Liver (tissue), 9 donors: ENCODE results near the gene GRXCR2. TPM values are rescaled to one million over a fixed set of nuclear protein-coding genes. Genes with fewer than 3 reads are reported as not detected.

Experiments
- DNase-seq: peaks from one replicate; pipeline ENCODE4 v3.0.0-alpha.2; 2017; ENCODE audit warnings: low spot score
- H3K27ac ChIP-seq, 2 donors: one replicate each; pipeline ENCODE4 v1.7.0; 2013; ENCODE audit warnings: inconsistent platforms in 2 of 2, low read length in 2 of 2, control low read depth in 1 of 2, low read depth in 1 of 2, mild to moderate bottlenecking in 1 of 2
- H3K27me3 ChIP-seq, 4 donors: one replicate each; pipeline versions ENCODE4 v1.6.1 to v1.7.0; 2013; ENCODE audit warnings: low read length in 3 of 4, inconsistent platforms in 1 of 4, mild to moderate bottlenecking in 1 of 4, moderate library complexity in 1 of 4; ENCODE audit not compliant: control insufficient read depth in 4 of 4, insufficient read depth in 4 of 4
- H3K36me3 ChIP-seq, 4 donors: one replicate each; pipeline versions ENCODE4 v1.6.1 to v1.7.0; 2013; ENCODE audit warnings: low read length in 3 of 4, mild to moderate bottlenecking in 3 of 4, low read depth in 1 of 4, moderate library complexity in 1 of 4; ENCODE audit not compliant: control insufficient read depth in 4 of 4, insufficient read depth in 3 of 4
- H3K4me1 ChIP-seq, 4 donors: one replicate each; pipeline versions ENCODE4 v1.6.1 to v1.7.0; 2013; ENCODE audit warnings: low read length in 3 of 4, mild to moderate bottlenecking in 3 of 4, moderate library complexity in 1 of 4; ENCODE audit not compliant: control insufficient read depth in 4 of 4, insufficient read depth in 4 of 4
- H3K4me3 ChIP-seq, 3 donors: one replicate each; pipeline versions ENCODE4 v1.6.1 to v1.7.0; 2013; ENCODE audit warnings: low read length in 3 of 3, control low read depth in 1 of 3, low read depth in 1 of 3, mild to moderate bottlenecking in 1 of 3
- H3K9ac ChIP-seq, 2 donors: one replicate each; pipeline ENCODE4 v1.7.0; 2013; ENCODE audit warnings: low read length in 2 of 2, mild to moderate bottlenecking in 2 of 2, moderate library complexity in 2 of 2, control low read depth in 1 of 2, low read depth in 1 of 2
- H3K9me3 ChIP-seq, 4 donors: one replicate each; pipeline versions ENCODE4 v1.6.1 to v1.7.0; 2013; ENCODE audit warnings: low read length in 3 of 4; ENCODE audit not compliant: control insufficient read depth in 4 of 4
- GABPA ChIP-seq, 2 donors: IDR thresholded peaks in 1 of 2; conservative IDR thresholded peaks in 1 of 2; 2 replicates each; pipeline ENCODE4 v1.6.1; 2016; ENCODE audit warnings: antibody characterized with exemption in 2 of 2, mild to moderate bottlenecking in 1 of 2, moderate library complexity in 1 of 2
- HNF4A ChIP-seq, 2 donors: conservative IDR thresholded peaks; 2 replicates each; pipeline ENCODE4 v1.6.1; 2016; ENCODE audit warnings: antibody characterized with exemption in 2 of 2, mild to moderate bottlenecking in 2 of 2
- HNF4G ChIP-seq: IDR thresholded peaks from 2 replicates; pipeline ENCODE4 v1.6.1; 2016; ENCODE audit warnings: antibody characterized with exemption
- NR2F2 ChIP-seq: IDR thresholded peaks from 2 replicates; pipeline ENCODE4 v1.6.1; 2016; ENCODE audit warnings: antibody characterized with exemption
- RAD21 ChIP-seq, 2 donors: IDR thresholded peaks; 2 replicates each; pipeline ENCODE4 v1.6.1; 2016; ENCODE audit warnings: antibody characterized with exemption in 2 of 2, mild to moderate bottlenecking in 2 of 2
- RXRA ChIP-seq, 2 donors: IDR thresholded peaks; 2 replicates each; pipeline ENCODE4 v1.6.1; 2017 to 2018; ENCODE audit warnings: antibody characterized with exemption in 2 of 2, mild to moderate bottlenecking in 1 of 2
- SP1 ChIP-seq: IDR thresholded peaks from 2 replicates; pipeline ENCODE4 v1.6.1; 2018; ENCODE audit warnings: antibody characterized with exemption, mild to moderate bottlenecking
- TAF1 ChIP-seq: conservative IDR thresholded peaks from 2 replicates; pipeline ENCODE4 v1.6.1; 2016; ENCODE audit warnings: antibody characterized with exemption, mild to moderate bottlenecking
- YY1 ChIP-seq: IDR thresholded peaks from 2 replicates; pipeline ENCODE4 v1.6.1; 2016; ENCODE audit warnings: antibody characterized with exemption, mild to moderate bottlenecking
- whole genome bisulfite sequencing: extraction: QIAGEN DNeasy Blood & Tissue Kit; methylation state at CpG from one replicate; pipeline ENCODE4 v1.1.7; 2013; 5-methylcytosine and 5-hydroxymethylcytosine counted together
- polyA plus RNA-seq, 2 donors: library from polyadenylated mRNA; stranded (reverse) in 1 of 2; unstranded in 1 of 2; fragments of 200-250 nt in 1 of 2; fragments of >200 nt in 1 of 2; fragmentation: Nextera tagmentation in 1 of 2; extraction: Ambion mirVana in 1 of 2; gene quantifications; one replicate each; pipeline versions ENCODE4 v1.2.1 to v1.2.3, GENCODE V29; 2013 to 2015
- total RNA-seq, 2 donors: library from RNA; depleted of rRNA; stranded (reverse); fragments of >200 nt; gene quantifications; one replicate each; pipeline ENCODE4 v1.2.3, GENCODE V29; 2014
- TF ChIP-seq, protein P1 (sequence below): IDR thresholded peaks from 2 replicates; pipeline ENCODE4 v1.6.1; 2016; ENCODE audit warnings: antibody characterized with exemption
- TF ChIP-seq, protein P2 (sequence below): fragments of 150-350 bp; IDR thresholded peaks from 2 replicates; pipeline ENCODE4 v1.5.1; 2017; ENCODE audit warnings: improper control_type of control experiment, low read depth, low read length; ENCODE audit not compliant: missing input control
- TF ChIP-seq, protein P3 (sequence below): IDR thresholded peaks from 2 replicates; pipeline ENCODE4 v1.6.1; 2016; ENCODE audit warnings: antibody characterized with exemption
- donor health status: healthy.
- donor health status: healthy.
- donor health status: healthy.
- donor health status: healthy.
- donor health status: healthy.

GRXCR2 gene
- total and polyA plus RNA-seq, 4 donors, result not detected

DNA sequence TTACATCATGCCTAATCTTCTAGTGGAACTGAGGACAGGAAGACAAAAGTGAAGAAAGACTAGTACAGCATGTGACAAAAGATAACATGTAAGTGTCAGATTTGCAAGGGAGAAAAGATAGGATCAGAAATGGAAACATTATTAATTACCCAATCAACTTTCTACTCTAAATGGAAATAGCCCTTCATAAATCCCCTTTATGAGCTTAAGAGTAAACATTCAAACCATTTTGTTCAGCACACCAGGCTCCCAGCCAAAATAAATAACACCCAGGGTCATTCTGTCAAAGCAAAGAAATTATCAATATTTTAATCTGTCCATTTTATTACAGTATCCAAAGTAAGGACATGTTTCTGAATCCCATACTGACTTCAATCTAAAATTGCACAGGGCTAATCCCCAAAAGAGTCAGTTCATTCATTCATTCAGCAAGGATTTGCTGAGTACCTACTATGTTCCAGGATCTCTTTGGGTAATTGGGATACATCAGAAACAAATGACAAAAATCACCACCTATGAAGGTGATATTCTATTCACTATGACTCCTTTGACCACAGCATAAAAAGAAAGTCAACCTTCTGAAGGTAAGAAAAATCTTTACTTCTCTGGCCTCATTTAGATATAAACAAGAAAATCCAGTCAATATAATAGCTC is 43.0 kb downstream of the GRXCR2 start (continued):
- TF ChIP-seq TAF1 (no peak), GABPA (IDR thresholded peaks at IDR 0.05 in 1 of 2, conservative IDR thresholded peaks at IDR 0.05 in 1 of 2) (no peak), HNF4A (conservative IDR thresholded peaks at IDR 0.05) (peak; percentile 35 to 42), RAD21 (IDR thresholded peaks at IDR 0.05) (no peak)
- TF ChIP-seq, protein P1, sequence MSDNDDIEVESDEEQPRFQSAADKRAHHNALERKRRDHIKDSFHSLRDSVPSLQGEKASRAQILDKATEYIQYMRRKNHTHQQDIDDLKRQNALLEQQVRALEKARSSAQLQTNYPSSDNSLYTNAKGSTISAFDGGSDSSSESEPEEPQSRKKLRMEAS, result no peak
- TF ChIP-seq, protein P2, sequence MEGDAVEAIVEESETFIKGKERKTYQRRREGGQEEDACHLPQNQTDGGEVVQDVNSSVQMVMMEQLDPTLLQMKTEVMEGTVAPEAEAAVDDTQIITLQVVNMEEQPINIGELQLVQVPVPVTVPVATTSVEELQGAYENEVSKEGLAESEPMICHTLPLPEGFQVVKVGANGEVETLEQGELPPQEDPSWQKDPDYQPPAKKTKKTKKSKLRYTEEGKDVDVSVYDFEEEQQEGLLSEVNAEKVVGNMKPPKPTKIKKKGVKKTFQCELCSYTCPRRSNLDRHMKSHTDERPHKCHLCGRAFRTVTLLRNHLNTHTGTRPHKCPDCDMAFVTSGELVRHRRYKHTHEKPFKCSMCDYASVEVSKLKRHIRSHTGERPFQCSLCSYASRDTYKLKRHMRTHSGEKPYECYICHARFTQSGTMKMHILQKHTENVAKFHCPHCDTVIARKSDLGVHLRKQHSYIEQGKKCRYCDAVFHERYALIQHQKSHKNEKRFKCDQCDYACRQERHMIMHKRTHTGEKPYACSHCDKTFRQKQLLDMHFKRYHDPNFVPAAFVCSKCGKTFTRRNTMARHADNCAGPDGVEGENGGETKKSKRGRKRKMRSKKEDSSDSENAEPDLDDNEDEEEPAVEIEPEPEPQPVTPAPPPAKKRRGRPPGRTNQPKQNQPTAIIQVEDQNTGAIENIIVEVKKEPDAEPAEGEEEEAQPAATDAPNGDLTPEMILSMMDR, result no peak

- H3K27me3 ChIP-seq, result no peaks in the 10 kb centered on the region
- no peaks in the 10 kb centered on the region for H3K36me3 ChIP-seq
- no peaks in the 10 kb centered on the region for H3K9me3 ChIP-seq
- no peak overlapping the region for H3K9ac ChIP-seq
- DNase-seq, result no peak
- no peak overlapping the region for H3K4me3 ChIP-seq
- H3K27ac ChIP-seq, result no peak overlapping the region
- 38% methylated on average over 8 of the region's 8 CpGs for WGBS
- peak; percentile 15 for TF ChIP-seq SP1
- TF ChIP-seq NR2F2, result no peak
- TF ChIP-seq, protein P3, sequence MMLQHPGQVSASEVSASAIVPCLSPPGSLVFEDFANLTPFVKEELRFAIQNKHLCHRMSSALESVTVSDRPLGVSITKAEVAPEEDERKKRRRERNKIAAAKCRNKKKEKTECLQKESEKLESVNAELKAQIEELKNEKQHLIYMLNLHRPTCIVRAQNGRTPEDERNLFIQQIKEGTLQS, result peak; percentile 44
- TF ChIP-seq RXRA (IDR thresholded peaks at IDR 0.05), result peak; percentile 19 to 38
- TF ChIP-seq RAD21 (IDR thresholded peaks at IDR 0.05), result peak in 1 of 2 donors; percentile 38
- peak; percentile 47 to 50 for TF ChIP-seq HNF4A (conservative IDR thresholded peaks at IDR 0.05)
- TF ChIP-seq, protein P1, result no peak
- TF ChIP-seq YY1, result peak; percentile 63
- peaks cover 7 to 29% (median 23%) of the 10 kb centered on the region in 4 donors for H3K4me1 ChIP-seq
Measured at GRCh38 chr5:145826895-145827674, 45.7 kb downstream of the GRXCR2 start.

- no peaks in the 10 kb centered on the region for H3K27me3 ChIP-seq
- no peak overlapping the region for H3K27ac ChIP-seq
- H3K4me3 ChIP-seq, result no peak overlapping the region
- H3K4me1 ChIP-seq, result peaks cover 7 to 25% (median 22%) of the 10 kb centered on the region in 4 donors
- WGBS, result 67% methylated on average over 3 of the region's 3 CpGs
- no peak overlapping the region for H3K9ac ChIP-seq
- no peak for DNase-seq
- no peaks in the 10 kb centered on the region for H3K36me3 ChIP-seq
- no peaks in the 10 kb centered on the region for H3K9me3 ChIP-seq
- TF ChIP-seq GABPA (IDR thresholded peaks at IDR 0.05 in 1 of 2, conservative IDR thresholded peaks at IDR 0.05 in 1 of 2), result no peak
- TF ChIP-seq, protein P2, result peak; percentile 73
- TF ChIP-seq HNF4G, result no peak
- TF ChIP-seq YY1, result peak; percentile 47
- TF ChIP-seq RAD21 (IDR thresholded peaks at IDR 0.05), result peak; percentile 86 to 88
- no peak for TF ChIP-seq HNF4A (conservative IDR thresholded peaks at IDR 0.05)
Measured at GRCh38 chr5:145825751-145826180, 47.0 kb downstream of the GRXCR2 start.
